OCI-LY1 (cell line): Measurements from ENCODE around the gene SLC4A11.

Source experiments
- CTCF ChIP-seq: fragments of 200-600 bp; sonication (generic), shearing (Covaris generic); IDR thresholded peaks from 2 replicates; pipeline ENCODE4 v1.5.1; 2017; ENCODE audit warnings: mild to moderate bottlenecking, antibody characterized with exemption, low read length, moderate library complexity, mixed read lengths
- EZH2 ChIP-seq: fragments of 200-600 bp; sonication (generic), shearing (Covaris generic); IDR thresholded peaks from 2 replicates; pipeline ENCODE4 v1.8.0; 2017; ENCODE audit warnings: borderline replicate concordance, mixed run types, mild to moderate bottlenecking, antibody characterized with exemption, low read length, moderate library complexity, mixed read lengths

- TF ChIP-seq CTCF = no peak
- TF ChIP-seq EZH2 = no peak
Observed at GRCh38 chr20:3233991-3234498, 4.9 kb downstream of the SLC4A11 start.
